DMS53 treated with DMSO at 0.1 percent for 48 hours (cell line): ENCODE results near the gene KRTAP5-10.
A peak's percentile ranks its signal among the peaks of the same experiment; 100 is the strongest.
"Not testable (repeated sequence)": the region's sequence is repeated elsewhere in the genome, so short reads cannot be mapped to it uniquely, and the experiment has no call there.

Source experiments
- DNase-seq: peaks from one replicate; lab custom pipeline; 2025; ENCODE audit not compliant: unreplicated experiment; lab: John Stamatoyannopoulos, UW

KRTAP5-10 gene

DNA sequence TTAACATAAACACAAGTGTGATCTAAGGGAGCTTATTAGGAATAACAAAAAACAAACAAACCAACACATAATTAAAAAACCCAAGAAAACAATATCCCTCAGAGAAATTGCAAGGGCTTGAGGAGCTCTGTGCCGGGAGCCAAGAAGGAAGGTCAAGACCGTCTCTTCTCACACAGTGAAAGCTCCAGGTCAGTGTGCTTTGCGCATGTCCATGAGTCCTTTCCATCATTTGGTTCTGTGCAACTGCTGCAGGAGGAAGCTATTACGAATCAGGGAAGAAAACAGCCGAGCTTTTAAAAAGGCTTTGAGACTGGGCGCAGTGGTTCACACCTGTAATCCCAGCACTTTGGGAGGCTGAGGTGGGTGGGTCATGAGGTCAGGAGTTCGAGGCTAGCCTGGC lies 23.0 kb upstream of the KRTAP5-10 start:
- DNase-seq: no peak

DNA sequence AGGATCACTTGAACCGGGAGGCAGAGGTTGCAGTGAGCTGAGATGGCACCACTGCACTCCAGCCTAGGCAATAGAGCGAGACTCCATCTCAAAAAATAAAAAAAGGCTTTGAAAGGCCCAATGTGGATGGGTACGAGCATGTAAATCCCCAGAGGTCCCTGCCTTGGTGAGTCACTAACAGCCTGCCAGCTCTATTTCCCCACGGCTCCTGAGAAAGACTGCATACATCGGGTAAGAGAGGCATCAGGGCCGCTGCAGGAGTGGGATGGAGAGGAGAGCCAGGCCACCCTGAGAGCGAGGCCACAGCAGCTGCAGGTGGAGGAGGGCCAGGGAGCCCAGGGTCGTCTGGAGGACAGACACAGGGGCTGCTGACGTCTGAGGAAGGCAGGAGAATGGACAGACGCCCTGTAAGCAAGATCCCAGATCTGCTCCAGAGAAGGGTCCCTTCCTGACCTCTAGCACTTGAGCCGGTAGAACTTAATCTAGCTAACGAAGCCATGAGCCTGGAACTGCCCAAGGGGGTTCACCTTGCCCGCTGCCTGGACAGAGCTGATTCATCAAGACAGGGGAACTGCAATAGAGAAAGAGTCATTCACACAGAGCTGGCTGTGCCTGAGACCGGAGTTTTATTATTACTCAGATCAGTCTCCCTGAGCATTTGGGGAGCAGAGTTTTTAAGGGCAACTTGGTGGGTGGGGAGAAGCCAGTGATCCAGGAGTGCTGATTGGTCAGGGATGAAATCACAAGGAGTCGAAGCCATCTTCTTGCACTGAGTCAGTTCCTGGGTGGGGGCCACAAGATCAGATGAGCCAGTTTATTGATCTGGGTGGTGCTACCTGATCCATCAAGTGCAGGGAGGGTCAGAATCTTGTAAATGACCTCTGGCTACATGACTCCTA lies 22.2 kb upstream of the KRTAP5-10 start:
- no peak for DNase-seq

DNA sequence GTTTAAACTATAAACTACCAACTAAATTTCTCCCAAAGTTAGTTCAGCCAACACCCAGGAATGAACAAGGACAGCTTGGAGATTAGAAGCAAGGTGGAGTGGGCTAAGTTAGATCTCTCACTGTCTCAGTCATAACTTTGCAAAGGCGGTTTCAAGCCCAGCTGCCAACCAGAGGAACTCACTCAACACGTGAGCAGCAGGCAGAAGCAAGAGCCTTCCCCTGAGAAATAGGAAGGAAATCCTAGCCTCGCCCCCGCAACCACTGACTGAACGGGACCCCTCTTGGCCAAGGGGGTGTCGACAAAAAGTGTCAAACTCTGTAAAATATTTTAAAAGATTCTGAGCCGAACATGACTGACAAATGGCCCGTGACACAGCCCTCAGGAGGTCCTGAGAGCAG lies 21.5 kb upstream of the KRTAP5-10 start:
- DNase-seq: no peak

DNA sequence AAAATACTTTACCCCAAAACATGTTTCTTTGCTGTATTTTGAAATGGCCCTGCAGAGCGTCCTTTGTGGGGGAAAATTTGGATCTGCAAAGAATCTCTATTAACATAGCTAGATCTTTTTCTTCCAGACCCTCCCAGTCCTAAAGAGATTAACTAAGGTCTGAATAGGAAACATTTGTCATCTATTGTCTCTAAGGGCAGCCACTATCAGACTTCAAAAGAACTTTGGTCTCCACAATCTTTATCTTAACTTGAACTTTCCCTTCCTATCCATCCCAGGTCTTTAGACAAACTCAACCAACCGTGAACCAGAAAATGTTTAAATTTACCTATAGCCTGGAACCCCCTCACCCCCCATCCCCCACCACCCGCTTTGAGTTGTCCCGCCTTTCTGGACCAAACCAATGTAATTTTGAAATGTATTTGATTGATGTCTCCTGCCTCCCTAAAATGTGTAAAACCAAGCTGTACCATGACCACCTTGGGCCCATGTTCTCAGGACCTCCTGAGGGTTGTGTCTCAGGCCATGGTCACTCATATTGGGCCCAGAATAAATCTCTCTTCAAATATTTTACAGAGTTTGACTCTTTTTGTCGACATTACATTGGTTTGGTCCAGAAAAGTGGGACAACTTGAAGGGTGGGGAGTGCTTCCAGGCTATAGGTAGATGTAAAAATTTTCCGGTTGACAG lies 20.7 kb upstream of the KRTAP5-10 start:
- DNase-seq: no peak

DNA sequence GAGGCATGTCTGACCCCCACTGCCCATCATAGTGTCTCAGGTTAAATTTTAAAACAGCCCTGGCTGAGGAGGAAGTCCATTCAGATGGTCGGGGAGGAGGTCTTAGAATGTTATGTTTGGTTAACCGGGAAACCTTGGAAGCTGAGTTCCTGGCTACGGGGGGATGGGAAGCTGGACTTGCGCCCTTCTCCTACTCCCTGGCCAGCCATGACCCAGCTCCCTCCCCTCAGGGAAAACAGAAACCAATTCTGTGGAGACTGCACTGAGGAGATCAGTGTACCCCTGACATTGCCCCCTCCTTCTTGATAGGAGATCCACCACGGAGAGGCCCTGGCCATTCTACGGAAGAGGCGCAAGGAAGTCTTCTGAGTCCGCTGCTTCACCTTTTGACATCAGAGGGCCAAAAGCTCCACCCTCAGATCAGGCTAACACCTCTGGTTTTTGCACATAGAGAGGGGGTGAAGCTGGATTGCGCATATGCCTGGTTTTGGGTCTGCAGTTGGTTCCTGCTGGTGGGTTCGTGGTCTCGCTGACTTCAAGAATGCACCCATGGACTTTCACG lies 19.9 kb upstream of the KRTAP5-10 start:
- DNase-seq: no peak

DNA sequence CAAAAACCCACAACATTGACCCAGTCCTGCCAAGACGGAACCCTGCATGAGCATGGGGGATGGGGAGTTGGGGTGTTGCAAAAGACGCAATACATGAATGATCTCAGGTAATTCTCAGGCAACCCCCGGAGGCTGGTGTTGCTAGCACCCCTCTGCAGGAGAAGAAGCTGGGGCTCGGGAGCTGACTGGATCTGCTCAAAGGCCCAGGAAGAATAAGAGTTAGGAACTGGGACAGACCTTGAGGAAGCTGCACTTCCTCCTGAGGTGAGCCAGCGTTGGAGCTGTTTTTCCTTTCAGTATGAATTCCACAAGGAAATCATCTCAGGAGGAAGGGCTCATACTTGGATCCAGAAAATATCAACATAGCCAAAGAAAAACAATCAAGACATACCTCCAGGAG lies 17.2 kb upstream of the KRTAP5-10 start, which contains the start of gene KRTAP5-9:
KRTAP5-9 (plus strand) TSS at position 301 of the 400 bp plus-strand sequence. CDS start 238 bp downstream, outside the sequence.
- no peak for DNase-seq

DNA sequence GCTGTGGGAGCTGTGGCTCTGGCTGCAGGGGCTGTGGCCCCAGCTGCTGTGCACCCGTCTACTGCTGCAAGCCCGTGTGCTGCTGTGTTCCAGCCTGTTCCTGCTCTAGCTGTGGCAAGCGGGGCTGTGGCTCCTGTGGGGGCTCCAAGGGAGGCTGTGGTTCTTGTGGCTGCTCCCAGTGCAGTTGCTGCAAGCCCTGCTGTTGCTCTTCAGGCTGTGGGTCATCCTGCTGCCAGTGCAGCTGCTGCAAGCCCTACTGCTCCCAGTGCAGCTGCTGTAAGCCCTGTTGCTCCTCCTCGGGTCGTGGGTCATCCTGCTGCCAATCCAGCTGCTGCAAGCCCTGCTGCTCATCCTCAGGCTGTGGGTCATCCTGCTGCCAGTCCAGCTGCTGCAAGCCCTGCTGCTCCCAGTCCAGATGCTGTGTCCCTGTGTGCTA lies 16.6 kb upstream of the KRTAP5-10 start:
- no peak for DNase-seq

DNA sequence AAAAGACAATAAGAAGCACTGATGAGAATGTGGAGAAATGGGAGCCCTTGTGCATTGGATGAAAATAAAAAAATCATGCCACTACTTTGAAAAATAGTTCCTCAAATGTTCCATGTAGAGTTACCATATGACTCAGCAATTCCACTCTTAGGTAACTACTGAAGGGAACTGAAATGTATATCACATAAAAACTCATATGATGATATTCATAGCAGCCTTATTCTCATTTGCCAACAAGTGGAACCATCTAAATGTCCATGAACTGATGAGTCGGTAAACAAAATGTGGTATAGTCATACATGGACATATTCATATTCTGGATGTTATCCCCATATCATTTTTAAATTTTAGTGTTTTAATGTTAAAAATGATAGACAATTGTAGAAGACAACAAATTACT lies 13.7 kb upstream of the KRTAP5-10 start:
- DNase-seq: no peak

DNA sequence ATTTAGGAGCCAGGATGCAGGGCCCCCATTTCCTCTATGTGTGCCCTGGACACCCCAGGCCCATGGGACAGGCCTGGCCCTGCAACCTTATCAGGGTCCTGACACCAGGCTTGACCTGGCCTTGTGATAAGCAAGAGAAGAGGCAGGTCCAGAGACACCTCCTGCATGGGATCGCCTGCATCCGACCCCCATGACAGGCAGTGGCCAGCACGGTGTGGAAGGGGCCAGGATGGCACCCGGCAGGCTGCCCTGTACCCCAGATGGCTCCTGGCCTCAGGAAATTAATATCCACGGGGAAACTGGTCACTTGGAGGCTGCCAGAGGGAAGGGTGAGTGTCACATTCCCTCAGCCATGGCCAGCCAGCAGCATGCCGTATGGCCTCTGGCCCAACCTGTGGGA lies 10.4 kb upstream of the KRTAP5-10 start:
- DNase-seq: no peak

DNA sequence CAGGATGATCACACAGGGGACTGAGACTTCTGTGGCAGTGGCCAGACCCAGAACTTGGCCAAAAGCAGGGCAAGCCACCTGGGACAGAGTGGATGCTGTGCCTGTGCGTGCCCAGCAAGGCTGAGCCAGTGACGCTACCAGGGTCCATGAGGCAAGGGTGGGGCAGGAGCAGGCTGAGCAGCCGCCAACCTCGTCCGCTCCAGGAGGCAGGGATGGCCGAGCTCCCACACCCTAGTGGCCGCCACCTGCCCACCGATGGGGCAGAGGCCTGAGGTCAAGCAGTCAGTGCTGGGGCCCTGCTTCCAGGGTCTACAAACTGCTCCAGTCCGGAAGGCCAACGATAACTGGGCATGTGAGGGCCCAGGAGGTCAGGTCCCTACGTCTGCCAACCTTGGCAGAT lies 9.9 kb upstream of the KRTAP5-10 start:
- DNase-seq: no peak

DNA sequence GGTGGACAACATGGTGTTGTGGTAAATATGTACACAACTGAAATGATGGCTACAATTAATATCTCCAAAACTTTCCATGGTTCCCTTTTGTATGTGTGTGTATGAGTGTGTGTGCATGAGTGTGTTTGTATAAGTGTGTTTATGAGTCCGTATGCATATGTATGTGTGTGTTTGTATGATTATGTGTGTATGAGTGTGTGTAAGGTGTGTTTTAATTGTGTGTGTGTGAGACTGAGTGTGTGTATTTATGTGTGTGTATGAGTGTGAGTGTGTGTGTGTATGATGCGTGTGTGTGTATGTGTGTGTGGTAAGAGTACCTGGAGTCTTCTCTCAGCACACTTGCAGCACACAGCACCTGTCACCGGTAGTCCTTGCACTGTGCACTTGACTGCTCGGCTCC lies 9.3 kb upstream of the KRTAP5-10 start:
- DNase-seq: no peak

DNA sequence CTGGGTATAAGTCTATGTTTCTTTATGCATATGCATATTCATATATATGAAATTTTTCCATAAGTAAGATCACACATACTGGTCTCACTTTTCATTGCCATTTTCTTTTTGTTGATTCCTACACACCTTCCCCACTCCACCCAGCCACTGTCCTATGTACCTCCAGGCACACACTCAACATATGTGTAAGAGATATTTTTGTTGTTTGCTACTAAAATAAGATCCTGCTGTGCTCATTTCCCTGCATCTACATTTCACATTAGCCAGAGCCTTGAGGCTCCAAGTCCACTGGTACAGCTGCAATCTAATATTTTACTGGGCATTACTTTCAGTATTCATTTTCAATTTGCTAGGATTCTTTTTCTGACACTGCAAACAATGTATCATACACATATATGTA lies 8.1 kb upstream of the KRTAP5-10 start:
- DNase-seq: no peak

DNA sequence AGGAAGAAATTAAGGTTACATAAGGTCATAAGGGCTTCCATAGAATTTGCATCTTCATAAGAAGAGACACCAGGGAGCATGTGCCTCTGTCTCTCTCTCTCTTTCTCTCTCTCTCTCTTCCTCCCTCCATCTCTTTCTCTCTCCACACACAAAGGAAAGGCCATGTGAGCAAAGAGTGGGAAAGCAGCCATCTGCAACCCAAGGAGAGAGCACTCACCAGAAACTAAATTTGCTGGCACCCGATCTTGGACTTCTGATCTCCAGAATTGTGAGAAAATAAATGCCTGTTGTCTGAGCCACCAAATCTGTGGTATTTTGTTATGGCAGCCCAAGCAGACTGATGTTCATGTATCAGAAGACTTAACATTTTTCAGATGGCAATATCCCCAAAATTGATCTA lies 6.4 kb upstream of the KRTAP5-10 start:
- no peak for DNase-seq

DNA sequence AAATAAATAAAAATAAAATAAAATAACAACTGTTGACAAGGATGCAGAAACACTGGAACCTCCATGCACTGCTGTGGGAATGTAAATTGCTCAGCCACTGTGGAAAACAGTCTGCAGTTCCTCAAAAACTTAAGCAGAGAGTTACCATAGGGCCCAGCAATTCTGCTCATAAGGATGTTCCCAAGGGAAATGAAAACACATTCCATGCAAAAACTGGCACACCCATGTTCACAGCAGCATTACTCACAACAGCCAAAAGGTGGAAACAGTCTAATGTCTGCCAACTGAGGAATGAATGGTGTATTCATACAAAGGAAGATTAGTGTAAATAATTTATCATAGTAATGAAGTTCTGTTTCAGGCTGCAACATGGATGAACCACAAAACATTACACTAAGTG lies 3.2 kb upstream of the KRTAP5-10 start:
- no peak for DNase-seq

DNA sequence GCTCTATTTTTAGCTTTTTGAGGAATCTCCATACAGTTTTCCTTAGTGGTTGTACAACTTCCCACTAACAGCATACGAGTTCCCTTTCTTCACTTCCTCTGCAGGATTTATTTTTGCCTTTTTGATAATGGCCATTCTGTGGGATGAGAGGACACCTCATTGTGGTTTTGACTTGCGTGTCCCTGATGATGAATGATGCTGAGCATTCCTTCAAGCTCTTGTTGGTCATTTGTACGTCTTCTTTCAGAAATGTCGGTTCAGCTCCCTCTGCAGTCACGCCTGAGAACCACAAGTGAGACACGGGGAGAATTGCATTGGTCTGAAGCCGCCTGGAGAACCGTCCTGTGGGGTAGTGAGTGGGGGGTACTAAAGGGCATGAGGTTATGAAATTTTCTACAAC lies 2.0 kb upstream of the KRTAP5-10 start:
- no peak for DNase-seq

DNA sequence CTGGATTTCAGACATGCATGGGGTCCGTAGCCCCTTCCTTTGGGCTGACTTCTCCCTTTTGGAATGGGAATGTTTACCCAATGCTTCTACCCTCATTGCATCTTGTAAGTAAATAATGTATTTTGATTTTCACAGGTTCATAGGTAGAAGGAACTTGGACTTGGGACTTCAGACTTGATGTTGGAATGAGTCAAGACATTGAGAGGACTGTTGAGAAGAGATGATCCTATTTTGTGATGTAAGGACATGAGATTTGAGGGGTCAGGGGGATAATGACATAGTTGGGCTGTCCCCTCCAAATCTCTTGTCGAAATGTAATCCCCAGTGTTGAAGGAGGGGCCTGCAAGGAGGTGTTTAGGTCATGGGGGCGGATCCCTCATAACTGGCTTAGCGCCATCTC lies 933 bp upstream of the KRTAP5-10 start:
- no peak for DNase-seq

DNA sequence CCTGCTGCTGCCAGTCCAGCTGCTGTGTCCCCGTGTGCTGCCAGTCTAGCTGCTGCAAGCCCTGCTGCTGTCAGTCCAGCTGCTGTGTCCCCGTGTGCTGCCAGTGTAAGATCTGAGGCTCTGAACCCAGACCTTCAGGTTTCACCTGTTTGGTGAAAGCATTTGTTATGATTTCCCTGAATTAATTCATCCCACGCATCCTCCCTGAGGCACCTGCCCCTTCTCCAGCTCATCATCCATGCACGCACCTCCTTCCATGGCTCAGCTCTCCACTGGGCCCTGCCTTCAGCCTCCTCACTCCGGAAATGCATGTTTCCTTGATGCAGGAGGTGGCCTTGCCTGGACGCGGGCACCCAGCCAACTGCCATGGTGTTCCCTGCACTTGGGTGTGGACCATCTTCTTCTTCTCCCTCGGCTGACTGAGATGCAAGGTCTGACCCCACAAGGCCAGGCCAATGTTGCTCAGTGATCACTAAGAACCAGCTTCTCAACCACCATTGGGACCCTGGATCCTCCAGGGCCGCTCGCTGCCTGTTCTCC lies 788 bp downstream of the KRTAP5-10 start:
- peak; percentile 31 for DNase-seq

DNA sequence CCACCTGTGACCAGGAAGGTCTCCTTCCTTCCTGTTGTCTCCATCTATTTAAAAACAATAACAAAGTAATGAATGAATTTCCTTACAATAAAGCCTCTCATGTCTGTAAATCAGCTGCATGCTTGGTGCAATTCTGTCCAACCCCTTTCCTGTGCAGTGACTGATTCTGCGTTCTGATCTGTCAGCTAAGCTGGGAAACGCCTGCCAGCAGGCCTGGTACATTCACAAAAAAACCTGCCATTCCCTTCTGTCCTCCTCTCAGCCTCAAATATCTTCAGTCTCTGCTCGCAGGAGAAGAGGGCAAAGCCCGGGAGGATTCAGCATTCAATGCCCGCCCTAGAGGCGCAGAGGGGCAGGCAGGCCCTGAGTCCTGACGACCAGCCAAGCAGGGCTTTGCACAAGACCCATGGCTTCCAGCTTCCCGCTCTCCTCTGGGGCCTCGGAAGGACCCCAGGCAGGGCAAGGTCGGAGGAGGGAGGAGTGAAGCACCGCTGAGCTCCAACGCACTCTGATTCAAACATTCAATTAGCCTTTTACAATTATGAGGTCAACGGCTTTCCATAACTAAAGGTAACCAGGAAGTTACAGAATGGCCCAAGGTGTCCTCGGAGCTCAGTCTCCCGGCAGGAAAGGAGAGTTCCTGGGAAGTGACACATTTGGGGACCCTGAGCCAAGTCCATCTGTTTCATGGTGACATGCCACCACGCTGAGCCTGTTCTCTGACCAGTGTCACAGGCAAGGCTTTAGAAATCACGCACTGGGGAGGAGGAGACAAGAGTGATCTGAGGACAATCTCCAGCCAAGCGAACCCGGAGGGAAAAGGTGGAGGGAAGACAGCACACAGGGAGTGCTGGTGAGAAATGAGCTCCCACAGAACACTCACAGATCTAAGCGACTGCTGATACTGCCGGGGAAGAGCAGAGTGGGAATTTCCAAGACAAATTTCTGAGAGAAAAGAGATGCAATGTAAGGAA lies 1.6 kb downstream of the KRTAP5-10 start:
- DNase-seq: not testable (repeated sequence)

DNA sequence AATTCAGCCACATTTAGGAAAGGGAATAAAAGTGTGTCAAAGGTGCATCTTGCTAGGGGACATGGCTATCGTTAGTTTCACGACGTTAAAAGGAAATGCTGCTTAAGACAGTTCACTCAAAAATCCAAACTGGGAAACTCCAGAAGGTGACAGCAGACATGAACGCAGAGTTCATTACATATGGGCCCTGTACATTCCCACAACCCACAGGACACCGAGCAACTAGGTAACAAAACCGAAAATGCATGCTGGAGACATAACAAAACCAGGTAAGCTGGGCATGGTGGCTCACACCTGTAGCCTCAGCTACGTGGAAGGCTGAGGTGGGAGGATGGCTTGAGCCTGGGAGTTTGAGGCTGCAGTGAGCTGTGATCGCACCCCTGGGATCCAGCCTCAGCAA lies 2.3 kb downstream of the KRTAP5-10 start:
- not testable (repeated sequence) for DNase-seq

DNA sequence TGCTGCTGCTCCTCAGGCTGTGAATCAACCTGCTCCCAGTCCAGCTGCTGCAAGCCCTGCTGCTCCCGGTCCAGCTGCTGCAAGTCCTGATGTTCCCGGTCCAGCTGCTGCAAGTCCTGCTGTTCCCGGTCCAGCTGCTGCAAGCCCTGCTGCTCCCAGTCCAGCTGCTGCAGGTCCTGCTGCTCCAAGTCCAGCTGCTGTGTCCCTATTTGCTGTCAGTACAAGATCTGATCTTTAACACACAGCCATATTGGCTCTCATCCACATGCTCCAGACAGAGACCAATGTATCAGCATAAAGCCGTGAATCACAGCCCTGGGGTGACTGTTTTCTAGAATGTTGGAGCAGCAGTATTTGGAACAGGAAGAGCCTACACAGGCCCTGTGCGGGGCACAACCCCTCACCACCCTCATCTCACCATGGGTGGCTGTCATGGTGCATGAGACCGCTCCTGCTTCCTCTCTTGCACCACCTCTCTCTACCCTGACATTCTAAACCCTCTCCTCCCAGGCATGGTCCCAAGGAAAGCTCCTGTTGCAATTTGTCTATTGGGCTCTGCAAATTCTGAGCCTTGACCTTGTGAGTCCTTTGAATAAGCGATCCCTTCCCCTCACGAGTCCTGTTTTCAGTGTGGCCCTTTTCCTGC lies 3.5 kb downstream of the KRTAP5-10 start:
- peak; percentile 59 for DNase-seq
